Measurements from ENCODE around the gene RAG2.
A peak's percentile ranks its signal among the peaks of the same experiment; 100 is the strongest.
"Not testable (repeated sequence)": the region's sequence is repeated elsewhere in the genome, so short reads cannot be mapped to it uniquely, and the experiment has no call there.

The RAG2 gene

DNA sequence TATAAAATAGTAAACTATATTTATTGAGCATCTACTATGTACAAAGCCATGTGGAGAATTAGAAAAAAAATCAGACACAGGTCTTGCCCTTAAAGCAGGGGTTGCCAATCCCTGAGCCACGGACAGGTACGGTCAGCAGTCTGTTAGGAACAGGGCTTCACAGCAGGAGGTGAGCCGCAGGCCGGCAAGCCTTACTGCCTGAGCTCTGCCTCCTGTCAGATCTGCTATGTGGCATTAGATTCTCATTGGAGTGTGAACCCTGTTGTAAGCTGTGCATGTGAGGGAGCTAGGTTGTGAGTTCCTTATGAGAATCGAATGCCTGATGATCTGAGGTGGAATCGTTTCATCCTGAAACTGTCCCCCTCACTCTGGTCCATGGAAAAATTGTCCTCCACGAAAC, 2.1 kb upstream of the RAG2 start:
- DNase-seq (ENCODE audit: low read depth) = no peak

DNA sequence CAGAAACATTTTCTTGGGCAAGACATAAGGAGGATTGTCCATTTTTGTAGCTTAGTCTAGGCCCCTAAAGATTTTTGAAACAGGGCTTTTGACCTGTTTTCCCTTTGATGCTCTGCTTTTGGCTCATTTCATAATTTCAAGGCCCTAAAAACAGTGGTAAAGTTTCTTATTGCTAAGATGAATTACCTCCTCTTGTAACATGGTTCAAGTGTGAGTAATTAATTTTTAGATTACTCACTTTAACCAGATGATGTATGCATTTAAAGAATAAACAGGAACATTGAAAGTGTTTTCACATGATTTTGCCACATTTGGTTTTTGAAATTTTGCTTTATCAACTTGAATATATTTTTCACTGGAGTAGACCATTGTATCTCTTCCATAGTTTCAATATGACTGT, 1.2 kb downstream of the RAG2 start:
- no peak for DNase-seq (ENCODE audit: low read depth)

DNA sequence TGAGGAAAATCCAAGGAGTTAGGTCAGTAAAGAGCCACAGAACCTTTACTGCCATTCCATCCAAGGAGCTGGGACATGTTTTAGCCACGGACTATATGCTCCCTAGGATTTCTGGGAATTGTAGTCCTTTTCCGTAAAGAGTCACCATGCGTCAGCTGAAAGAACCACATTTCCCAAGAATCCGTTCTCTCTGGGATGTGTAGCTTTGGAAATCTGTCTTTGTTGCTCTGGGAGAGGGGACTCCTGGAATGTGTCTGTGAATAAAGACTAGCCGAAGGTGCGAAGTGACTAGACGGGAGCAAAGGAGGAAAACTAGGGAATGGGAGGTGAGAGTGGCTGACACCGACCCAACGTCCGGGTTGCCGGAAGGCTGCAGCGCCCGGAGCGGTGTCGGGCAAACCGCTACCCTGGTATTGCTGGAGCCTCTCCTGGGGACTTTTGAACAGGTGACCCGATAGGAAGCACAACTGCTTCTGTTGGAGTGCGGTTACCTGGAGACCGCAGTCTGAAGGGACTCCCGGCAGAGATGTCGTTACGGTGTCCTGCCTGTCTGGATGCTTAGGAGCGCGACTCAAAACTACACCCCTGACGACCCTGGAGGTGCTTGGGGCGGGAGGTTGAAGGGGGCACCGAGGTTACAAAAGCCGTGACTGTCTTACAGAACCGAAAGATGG, 3.6 kb downstream of the RAG2 start, which contains the start of gene IFTAP:
Gene IFTAP, plus strand, starts transcription at position 187 of the 674 bp plus-strand sequence. CDS start 15,602 bp downstream, outside the sequence.
- DNase-seq (ENCODE audit: low read depth) = peak; percentile 8

DNA sequence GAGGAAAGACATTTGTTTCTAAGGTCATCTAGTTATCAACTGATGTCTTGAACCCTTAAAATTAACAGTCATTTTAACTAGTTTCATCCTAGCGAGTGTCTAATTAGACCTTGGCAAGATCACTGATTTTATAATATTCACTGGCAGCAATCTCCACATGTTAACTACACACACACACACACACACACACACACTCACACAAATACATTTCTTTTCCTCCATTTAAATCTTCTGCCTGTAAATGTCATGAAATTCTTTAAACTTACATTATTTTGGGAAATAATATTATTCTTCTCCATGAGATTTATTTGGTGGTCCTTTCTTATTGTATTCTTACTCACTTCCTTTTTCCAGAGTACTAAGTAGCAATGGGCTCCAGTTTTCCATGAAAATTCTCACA, 6.6 kb downstream of the RAG2 start:
- no peak for DNase-seq (ENCODE audit: low read depth)

DNA sequence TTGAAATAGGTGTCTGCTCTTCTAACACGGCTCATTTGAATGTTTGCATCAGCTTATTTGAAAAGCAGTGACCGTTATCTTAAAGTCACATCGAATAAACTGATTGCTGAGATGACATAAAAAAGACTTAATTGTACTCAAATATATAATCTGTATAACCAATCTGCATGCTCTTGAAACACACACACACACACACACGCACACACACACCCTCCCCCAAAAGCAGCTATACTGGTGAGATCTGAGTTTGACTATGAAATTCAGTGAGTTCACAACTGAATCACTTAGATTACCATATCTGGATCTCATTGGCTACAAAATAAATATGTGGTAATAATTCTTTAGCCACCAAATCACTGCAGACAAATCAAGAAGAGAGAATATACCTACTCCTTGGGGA, 7.5 kb downstream of the RAG2 start:
- no peak for DNase-seq (ENCODE audit: low read depth)

DNA sequence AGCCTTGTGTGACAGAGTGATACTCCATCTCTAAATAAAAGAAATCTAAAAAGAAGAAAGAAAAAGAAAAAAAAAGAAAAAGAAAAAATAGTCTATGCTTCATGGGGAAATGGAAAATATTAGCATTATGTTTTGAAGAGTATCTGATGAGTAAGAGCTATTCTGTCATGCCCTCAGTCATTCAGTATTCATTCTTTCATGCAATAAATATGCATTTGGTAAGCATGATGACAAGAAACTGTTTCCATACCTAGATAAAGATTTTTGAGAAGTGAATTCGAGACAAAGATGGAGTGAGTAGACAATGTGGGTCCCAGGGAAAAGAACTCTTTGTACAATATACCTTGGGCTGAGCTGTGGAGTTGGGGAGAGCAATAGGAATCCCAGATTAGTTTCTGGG, 9.9 kb downstream of the RAG2 start:
- DNase-seq (ENCODE audit: low read depth) = no peak

DNA sequence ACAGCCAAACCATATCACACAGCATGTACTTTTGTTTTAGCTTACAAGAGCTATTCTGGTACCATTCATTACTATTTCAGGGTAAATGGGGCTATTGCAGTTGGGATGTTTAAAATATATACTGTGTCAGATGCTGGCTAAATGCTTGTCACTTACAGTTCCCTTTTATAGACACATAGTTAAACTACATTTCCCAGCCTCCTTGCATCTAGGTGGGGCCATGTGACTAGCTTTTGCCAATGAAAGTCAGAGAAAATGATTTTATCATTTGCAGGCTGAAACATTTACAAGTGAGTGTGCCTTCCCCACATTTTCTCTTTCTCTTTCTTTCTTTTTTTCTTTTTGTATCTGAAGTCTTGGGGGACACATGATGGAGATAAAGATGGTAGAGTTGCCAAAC, 11.5 kb downstream of the RAG2 start:
- no peak for DNase-seq (ENCODE audit: low read depth)

DNA sequence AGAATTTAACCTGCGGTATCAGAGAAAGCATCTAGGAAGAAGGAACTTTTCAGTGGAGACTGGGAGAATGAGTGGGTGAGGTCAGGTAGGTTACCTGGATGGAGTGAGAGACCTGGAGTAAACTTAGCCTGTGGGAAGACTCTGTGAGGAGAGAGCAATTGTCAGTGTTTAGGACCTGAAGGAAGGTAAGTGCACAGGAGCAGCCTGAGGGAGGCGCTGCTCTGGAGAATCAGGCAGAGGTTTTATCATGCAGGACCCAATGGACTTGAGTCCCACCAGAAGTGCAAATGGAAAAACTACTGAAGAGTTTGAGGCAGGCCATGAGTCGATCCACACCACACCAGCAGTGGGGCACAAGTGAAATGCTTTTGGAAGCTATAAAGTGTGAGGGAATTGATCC, 14.4 kb downstream of the RAG2 start:
- DNase-seq (ENCODE audit: low read depth) = no peak

DNA sequence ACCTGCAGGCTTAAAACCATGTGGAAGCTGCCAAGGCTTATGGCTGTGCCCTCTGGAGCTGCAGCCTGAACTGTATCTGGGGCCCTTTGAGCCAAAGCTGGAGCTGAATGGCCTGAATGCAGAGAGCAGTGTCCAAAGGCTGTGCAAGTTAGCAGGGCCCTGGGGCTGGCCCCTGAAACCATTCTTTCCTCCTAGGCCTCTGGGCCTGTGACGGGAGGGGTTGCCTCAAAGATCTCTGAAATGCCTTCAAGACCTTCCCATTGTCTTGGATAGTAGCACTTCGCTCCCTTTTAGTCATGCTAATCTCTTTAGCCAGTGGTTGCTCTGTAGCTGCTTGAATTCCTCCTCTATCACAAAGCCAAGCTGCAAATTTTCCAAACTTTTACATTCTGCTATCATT, 16.5 kb downstream of the RAG2 start:
- DNase-seq (ENCODE audit: low read depth) = no peak

DNA sequence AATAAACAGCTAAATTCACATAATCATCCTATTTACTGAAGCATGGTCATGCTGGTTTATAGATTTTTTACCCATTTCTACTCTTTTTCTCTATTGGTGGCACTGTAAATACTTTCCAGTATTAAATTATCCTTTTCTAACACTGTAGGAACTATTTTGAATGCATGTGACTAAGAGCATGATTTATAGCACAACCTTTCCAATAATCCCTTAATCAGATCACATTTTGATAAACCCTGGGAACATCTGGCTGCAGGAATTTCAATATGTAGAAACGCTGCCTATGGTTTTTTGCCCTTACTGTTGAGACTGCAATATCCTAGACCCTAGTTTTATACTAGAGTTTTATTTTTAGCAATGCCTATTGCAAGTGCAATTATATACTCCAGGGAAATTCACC, 19.6 kb downstream of the RAG2 start:
- no peak for DNase-seq (ENCODE audit: low read depth)

DNA sequence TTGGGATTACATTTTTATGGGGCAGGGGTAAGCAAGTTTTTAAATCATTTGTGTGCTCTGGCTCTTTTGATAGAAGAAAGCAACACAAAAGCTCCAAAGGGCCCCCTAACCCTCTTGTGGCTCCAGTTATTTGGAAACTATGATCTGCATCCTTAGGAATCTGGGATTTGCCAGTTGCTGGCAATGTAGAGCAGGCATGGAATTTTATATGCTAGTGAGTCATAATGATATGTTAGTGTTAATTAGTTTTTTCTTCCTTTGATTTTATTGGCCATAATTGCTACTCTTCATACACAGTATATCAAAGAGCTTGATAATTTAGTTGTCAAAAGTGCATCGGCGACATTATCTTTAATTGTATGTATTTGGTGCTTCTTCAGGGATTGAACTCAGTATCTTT, 20.2 kb downstream of the RAG2 start:
- no peak for DNase-seq (ENCODE audit: low read depth)

DNA sequence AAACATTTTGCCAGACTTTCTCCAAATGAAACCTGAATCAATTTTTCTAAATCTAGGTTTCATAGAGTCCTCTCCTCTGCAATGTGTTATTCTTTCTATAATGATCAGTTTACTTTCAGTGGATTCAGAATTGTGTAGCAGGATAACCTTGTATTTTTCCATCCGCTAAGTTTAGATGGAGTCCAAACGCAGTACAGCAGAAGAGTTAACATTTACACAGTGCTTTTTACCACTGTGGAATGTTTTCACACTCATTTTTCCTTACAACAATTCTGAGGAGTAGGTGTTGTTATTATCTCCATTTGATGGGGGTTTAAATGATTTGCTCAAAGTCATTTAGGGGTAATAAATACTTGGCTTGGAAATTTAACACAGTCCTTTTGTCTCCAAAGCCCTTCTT, 20.7 kb downstream of the RAG2 start:
- DNase-seq (ENCODE audit: low read depth) = no peak

DNA sequence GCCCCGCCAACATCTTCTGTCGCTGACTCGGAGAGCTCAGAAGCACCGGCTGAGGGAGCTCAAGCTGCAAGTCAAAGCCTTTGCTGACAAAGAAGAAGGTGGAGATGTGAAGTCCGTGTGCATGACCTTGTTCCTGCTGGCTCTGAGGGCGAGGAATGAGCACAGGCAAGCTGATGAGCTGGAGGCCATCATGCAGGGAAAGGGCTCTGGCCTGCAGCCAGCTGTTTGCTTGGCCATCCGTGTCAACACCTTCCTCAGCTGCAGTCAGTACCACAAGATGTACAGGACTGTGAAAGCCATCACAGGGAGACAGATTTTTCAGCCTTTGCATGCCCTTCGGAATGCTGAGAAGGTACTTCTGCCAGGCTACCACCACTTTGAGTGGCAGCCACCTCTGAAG, 23.6 kb downstream of the RAG2 start:
- no peak for DNase-seq (ENCODE audit: low read depth)

DNA sequence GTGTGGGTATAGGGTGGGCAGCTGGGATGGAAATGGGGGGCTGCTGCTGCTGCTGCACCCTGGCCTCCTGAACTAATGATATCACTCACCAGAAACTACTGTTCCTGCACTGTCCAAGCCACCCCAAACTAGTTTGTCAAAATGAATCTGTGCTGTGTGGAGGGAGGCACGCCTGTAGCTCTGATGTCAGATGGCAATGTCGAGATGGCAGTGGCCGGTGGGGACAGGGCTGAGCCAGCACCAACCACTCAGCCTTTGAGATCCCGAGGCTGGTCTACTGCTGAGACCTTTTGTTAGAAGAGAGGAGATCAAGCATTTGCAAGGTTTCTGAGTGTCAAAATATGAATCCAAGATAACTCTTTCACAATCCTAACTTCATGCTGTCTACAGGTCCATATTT, 28.9 kb downstream of the RAG2 start:
- DNase-seq (ENCODE audit: low read depth) = no peak

DNA sequence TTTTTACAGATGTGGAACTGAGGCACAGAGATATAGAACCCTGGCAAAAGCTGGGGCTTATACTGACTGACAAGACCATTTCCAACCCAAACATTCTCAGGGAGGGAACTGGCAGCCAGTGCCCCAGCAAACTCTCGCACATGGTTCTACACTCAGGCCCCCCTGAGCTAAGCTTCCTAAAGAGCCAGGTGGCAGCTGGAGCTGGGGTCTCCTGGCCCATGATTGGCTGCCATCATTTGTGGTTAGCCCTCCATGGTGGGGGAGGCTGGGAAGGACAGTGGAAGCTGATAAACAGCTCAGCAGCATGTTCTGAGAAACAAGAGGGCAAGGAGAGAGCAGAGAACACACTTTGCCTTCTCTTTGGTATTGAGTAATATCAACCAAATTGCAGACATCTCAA, 30.3 kb downstream of the RAG2 start, which contains the start of gene RAG1:
Gene RAG1, plus strand, starts transcription at position 314 of the 400 bp plus-strand sequence. CDS start 5,298 bp downstream, outside the sequence.
- no peak for DNase-seq (ENCODE audit: low read depth)

DNA sequence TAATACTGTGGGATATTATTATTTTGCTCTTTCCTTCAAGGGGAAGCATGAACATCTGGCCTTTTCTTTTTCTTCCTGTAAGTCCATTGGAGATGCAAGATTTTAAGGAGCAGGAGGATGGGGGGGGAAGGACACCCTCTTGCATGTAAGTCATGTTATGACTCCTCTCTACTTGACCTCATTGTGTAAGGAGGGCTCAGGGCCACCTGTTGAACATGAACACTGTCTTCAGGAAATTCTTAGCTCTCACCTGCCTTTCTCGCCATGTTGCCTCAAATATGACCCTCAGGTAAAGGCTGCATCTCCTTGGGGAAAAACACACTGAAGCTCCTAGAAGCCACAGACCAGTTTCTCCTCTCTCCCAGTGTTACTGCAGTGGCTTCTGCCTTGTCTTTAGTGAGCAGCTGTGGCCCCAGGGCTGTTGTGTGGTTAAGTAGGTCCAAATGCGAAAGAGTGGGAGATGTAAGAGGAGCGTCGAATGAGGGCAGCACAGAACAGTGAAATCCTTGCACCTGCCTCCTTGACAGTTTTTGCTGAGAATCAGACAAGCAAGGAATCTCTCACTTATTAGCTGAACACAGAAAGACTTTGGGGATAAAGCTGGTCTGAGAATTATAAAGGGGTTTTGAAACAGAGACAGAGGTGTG, 31.5 kb downstream of the RAG2 start:
- no peak for DNase-seq (ENCODE audit: low read depth)

DNA sequence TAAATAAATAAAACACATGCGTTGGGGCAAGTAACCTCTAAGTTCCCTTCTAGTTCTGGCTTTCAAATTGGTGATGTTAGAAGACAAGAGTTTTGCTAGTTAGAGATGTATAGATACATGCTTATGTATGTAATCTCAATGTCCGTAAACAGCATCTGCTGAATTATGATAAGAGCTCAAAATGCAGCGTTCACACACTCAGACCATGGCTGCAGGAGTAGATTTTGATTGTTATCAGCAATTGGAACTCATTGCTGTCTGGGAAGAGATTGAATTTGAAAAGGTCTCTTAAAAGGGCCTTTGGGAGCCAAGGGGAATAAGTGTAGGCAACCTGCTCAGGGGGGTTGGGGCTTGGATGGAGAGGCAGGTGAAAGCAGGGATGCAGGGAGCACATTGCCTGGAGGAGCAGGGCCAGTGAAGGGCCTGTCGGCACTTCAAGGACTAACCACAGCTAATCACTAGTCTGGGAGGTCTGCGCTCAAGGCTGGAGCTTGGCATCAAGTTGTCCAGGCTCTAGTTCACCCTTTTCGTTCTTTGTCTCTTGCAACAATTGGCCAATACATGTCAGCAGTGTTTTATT, 32.9 kb downstream of the RAG2 start:
- DNase-seq (ENCODE audit: low read depth) = no peak

DNA sequence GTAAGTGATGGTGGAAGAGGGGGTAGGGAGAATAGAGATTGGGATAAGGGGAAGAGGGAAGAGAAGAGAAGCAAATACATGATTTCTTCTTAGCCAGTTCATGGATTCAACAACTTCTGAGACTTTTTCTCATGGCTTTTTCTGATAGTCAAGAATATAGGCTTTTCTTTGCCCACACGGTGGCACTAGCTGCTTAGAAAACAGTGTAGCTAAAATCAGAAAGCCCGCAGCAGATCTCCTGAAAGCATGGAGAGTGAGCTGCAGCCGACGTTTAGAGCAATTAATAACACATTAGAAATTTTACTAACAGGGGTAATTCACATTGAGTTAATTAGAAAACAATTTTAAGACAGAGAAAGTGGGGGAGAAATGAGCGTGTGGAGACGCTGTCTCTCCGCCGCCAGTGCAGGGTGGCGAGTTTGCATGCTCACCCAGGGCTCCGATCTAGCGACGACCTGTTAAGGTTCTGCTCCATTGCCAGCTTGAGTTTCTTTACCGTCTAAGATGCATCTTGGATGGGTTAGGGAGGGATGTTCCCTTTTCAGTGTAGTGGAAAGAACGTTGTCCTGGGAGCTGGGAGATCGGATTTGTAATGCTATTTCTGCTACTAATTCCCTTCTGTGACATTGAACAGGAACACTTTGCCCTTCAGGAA, 33.5 kb downstream of the RAG2 start:
- DNase-seq (ENCODE audit: low read depth) = no peak

DNA sequence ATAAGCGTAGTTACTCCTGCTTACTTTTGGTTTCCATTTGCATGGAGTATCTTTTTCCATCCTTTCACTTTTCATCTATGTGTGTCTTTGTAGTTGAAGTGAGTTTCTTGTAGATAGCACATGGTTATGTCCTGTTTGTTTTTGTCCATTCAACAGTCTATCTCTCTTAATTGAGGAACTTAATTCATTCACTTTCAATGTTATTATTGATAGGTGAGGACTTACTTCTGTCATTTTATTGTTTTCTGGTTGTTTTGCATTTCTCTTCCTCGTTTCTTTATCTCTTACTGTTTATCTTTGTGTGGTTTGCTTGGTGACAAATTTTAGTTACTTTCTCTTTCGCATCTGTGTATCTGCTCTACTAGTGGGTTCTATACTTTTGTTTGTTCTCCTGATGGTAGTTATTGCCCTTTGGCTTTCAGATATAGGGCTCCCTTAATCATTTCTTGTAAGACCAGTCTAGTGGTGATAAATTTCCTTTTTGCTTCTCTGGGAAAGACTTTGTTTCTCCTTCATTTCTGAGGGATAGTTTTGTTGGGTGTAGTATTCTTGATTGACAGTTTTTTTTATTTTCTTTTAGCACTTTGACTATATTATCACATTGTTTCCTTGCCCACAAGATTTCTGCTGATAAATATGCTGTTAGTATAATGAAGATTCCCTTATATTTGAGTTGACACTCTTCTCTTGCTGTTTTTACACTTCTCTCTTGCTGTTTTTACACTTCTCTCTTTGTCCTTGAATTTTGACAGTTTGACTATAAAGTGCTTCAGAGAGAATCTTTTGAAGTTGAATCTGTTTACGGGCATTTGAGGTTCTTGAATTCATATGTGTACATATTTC, 39.2 kb downstream of the RAG2 start:
- no peak for DNase-seq (ENCODE audit: low read depth)

DNA sequence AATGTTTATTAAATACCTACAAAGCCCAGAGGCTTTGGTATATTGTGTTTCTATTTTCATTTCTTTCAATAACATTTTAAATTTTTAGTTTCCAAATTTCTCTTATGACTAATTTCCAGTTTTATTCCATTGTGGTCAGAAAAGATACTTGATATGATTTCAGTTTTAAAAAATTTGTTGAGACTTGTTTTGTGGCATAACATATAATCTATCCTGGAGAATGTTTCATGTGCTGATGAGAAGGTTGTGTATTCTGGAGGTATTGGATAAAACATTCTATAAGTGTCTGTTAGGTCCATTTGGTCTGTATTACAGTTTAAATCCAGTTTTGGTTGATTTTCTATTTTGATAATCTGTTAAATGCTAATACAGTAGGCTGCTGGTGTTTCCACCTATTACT, 40.0 kb downstream of the RAG2 start:
- DNase-seq (ENCODE audit: low read depth) = no peak

DNA sequence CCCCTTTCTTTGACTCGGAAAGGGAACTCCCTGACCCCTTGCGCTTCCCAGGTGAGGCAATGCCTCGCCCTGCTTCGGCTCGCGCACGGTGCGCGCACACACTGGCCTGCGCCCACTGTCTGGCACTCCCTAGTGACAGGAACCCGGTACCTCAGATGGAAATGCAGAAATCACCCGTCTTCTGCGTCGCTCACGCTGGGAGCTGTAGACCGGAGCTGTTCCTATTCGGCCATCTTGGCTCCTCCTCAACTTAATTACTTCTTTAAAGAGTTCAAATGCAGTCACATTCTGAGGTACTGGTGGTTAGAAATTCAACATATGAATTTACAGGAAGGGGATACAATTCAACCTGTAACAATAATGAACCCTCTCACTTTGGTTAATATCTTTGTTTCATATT, 40.6 kb downstream of the RAG2 start:
- DNase-seq (ENCODE audit: low read depth) = not testable (repeated sequence)

All from activated T-cell treated with anti-CD3 and anti-CD28 coated beads for 48 hours (primary cell).